Uterus (tissue), 4 donors: ENCODE data around the gene WDR6. TPM values are rescaled to one million over a fixed set of nuclear protein-coding genes. Genes with fewer than 3 reads are reported as not detected.

Experiments used
- DNase-seq, 2 donors: peaks; one replicate each; pipeline ENCODE4 v3.0.0-alpha.2; 2019 to 2020
- H3K27ac ChIP-seq, 2 donors: fragments of 200-600 bp; sonication (generic); 1 replicate in 1 of 2; 2 replicates in 1 of 2; pipeline ENCODE4 v1.5.1; 2016 to 2018
- H3K27me3 ChIP-seq, 2 donors: fragments of 200-600 bp; sonication (generic); one replicate each; pipeline ENCODE4 v1.5.1; 2018 to 2019; ENCODE audit warnings: control low read depth in 1 of 2
- H3K36me3 ChIP-seq, 2 donors: fragments of 200-600 bp; sonication (generic); one replicate each; pipeline ENCODE4 v1.5.1; 2019; ENCODE audit warnings: control low read depth in 1 of 2
- H3K4me1 ChIP-seq, 2 donors: fragments of 200-600 bp; sonication (generic); one replicate each; pipeline ENCODE4 v1.5.1; 2018 to 2019; ENCODE audit warnings: control low read depth in 1 of 2
- H3K4me3 ChIP-seq, 2 donors: fragments of 200-600 bp; sonication (generic); 1 replicate in 1 of 2; 2 replicates in 1 of 2; pipeline ENCODE4 v1.5.1; 2018 to 2019; ENCODE audit warnings: mild to moderate bottlenecking in 1 of 2
- H3K9me3 ChIP-seq, 2 donors: fragments of 200-600 bp; sonication (generic); one replicate each; pipeline ENCODE4 v1.5.1; 2019; ENCODE audit warnings: control low read depth in 1 of 2
- POLR2A ChIP-seq, 2 donors: fragments of 450-650 bp; IDR thresholded peaks; one replicate each; pipeline ENCODE4 v1.6.1; 2016; ENCODE audit warnings: antibody characterized with exemption in 2 of 2, mild to moderate bottlenecking in 1 of 2, moderate library complexity in 1 of 2
- intact Hi-C: fragments of 100-400 bp; cut with DNase I; formaldehyde crosslinking; loops from one replicate; pipeline ENCODE4 v1.15.1; 2023; ENCODE audit warnings: low total_unique reads
- total RNA-seq, 4 donors: library from RNA; depleted of rRNA in 3 of 4; stranded (reverse); fragments of >200 nt in 3 of 4; gene quantifications; one replicate each; pipeline versions ENCODE4 v1.1.0 to v1.2.4, GENCODE V29; 2014 to 2023
- TF ChIP-seq, protein P1 (sequence below), 4 experiments: fragments of 200-600 bp in 2 of 4; fragments of 450-650 bp in 2 of 4; sonication (generic) in 2 of 4; IDR thresholded peaks; one replicate each; pipeline ENCODE4 v1.5.1; 2016 to 2019; ENCODE audit warnings: antibody characterized with exemption in 4 of 4, mild to moderate bottlenecking in 2 of 4, moderate library complexity in 1 of 4
- donor health status: DM: yes; HTN: yes; CAD: no.

The WDR6 gene
- total RNA-seq, 4 donors from 2014 or later = 50.0 to 243 (median 122) TPM

GRCh38 chr3:48980295-48980694 lies 26.9 kb upstream of the WDR6 start:
- Histone ChIP-seq H3K27ac (no peak overlapping the region), H3K4me1 (no peaks in the 10 kb centered on the region), H3K4me3 (no peak overlapping the region), H3K36me3 (no peaks in the 10 kb centered on the region), H3K9me3 (no peaks in the 10 kb centered on the region), H3K27me3 (no peaks in the 10 kb centered on the region)
- TF ChIP-seq, protein P1, sequence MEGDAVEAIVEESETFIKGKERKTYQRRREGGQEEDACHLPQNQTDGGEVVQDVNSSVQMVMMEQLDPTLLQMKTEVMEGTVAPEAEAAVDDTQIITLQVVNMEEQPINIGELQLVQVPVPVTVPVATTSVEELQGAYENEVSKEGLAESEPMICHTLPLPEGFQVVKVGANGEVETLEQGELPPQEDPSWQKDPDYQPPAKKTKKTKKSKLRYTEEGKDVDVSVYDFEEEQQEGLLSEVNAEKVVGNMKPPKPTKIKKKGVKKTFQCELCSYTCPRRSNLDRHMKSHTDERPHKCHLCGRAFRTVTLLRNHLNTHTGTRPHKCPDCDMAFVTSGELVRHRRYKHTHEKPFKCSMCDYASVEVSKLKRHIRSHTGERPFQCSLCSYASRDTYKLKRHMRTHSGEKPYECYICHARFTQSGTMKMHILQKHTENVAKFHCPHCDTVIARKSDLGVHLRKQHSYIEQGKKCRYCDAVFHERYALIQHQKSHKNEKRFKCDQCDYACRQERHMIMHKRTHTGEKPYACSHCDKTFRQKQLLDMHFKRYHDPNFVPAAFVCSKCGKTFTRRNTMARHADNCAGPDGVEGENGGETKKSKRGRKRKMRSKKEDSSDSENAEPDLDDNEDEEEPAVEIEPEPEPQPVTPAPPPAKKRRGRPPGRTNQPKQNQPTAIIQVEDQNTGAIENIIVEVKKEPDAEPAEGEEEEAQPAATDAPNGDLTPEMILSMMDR (IDR thresholded peaks at IDR 0.05) = no peak
- no peak for TF ChIP-seq POLR2A (IDR thresholded peaks at IDR 0.05)
- intact Hi-C loops = loop anchor here (10.0 kb wide), 1 partner anchor 465 kb away; no protein-coding TSS in a partner anchor
- DNase-seq = no peak

- intact Hi-C loops = loop anchor here (10.0 kb wide), 1 partner anchor 463 kb away; no protein-coding TSS in a partner anchor
- no peaks in the 10 kb centered on the region for H3K36me3 ChIP-seq
- no peak for DNase-seq
Observed at GRCh38 chr3:48982016-48982415, 25.2 kb upstream of the WDR6 start.

DNA sequence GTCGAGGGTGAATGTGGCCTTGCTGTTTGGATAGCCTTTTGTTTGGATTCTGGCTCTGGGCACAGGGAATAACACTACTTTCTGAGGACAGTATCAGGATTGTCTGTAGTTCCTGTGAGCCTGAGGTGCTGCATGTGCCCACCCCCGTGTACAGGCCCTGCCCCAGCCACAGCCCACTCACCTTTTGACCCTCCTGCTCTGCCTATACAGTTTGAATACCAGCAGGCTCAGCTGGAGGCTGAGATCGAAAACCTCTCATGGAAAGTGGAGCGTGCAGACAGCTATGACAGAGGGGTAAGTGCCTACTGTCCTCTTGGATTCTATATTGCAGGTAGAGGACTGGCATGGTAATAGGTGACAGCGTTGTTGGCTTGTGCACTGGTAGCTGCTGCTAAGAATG lies 24.5 kb upstream of the WDR6 start:
- TF ChIP-seq POLR2A (IDR thresholded peaks at IDR 0.05) = no peak
- TF ChIP-seq, protein P1 (IDR thresholded peaks at IDR 0.05) = no peak
- Histone ChIP-seq H3K4me1 (no peaks in the 10 kb centered on the region), H3K9me3 (no peaks in the 10 kb centered on the region), H3K27ac (no peak overlapping the region), H3K36me3 (no peaks in the 10 kb centered on the region), H3K4me3 (no peak overlapping the region), H3K27me3 (no peaks in the 10 kb centered on the region)
- DNase-seq = no peak
- intact Hi-C loops = loop anchor here (10.0 kb wide), 1 partner anchor 462 kb away; no protein-coding TSS in a partner anchor

More at GRCh38 chr3:48982016-48982415, 25.2 kb upstream of the WDR6 start:
- no peak overlapping the region for H3K4me3 ChIP-seq
- H3K27me3 ChIP-seq = no peaks in the 10 kb centered on the region
- TF ChIP-seq, protein P1 (IDR thresholded peaks at IDR 0.05) = no peak
- no peak for TF ChIP-seq POLR2A (IDR thresholded peaks at IDR 0.05)
- H3K9me3 ChIP-seq = no peaks in the 10 kb centered on the region
- no peaks in the 10 kb centered on the region for H3K4me1 ChIP-seq
- no peak overlapping the region for H3K27ac ChIP-seq

- Histone ChIP-seq H3K4me1 (no peaks in the 10 kb centered on the region), H3K9me3 (no peaks in the 10 kb centered on the region), H3K36me3 (no peaks in the 10 kb centered on the region), H3K27ac (no peak overlapping the region), H3K27me3 (no peaks in the 10 kb centered on the region), H3K4me3 (no peak overlapping the region)
- TF ChIP-seq POLR2A (IDR thresholded peaks at IDR 0.05) = no peak
- TF ChIP-seq, protein P1 (IDR thresholded peaks at IDR 0.05) = no peak
- intact Hi-C loops = loop anchor here (10.0 kb wide), 1 partner anchor 462 kb away; no protein-coding TSS in a partner anchor
- DNase-seq = no peak
Observed at GRCh38 chr3:48983096-48983495, 24.1 kb upstream of the WDR6 start.

DNA sequence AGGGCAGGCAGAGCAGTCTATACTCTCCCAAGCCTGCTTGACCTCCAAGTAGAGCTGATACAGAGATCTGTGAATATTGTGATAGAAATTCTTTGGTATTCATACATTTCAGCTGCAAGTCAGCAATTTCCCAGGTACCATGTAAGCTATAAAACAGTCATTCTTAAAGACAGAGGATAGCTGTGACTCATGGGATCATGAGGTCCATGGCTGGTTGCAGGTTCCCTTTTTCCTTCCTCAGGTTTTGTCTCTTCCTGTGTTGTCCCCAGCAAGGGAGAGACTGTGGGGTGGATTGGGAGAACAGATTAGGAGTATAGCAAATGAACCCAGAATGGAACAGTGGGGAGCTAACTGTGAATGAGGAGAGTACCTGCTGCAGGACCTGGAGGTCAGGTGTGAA lies 22.5 kb upstream of the WDR6 start:
- Histone ChIP-seq H3K36me3 (no peaks in the 10 kb centered on the region), H3K9me3 (no peaks in the 10 kb centered on the region), H3K4me3 (no peak overlapping the region), H3K27me3 (no peaks in the 10 kb centered on the region), H3K4me1 (peaks cover 0 to 5% of the 10 kb centered on the region in 2 donors), H3K27ac (no peak overlapping the region)
- no peak for DNase-seq
- TF ChIP-seq, protein P1 (IDR thresholded peaks at IDR 0.05) = no peak
- intact Hi-C loops = loop anchor here (10.0 kb wide), 1 partner anchor 460 kb away; no protein-coding TSS in a partner anchor
